Natural killer cell (primary cell): ENCODE results near the gene ZC3HAV1. TPM values are rescaled to one million over a fixed set of nuclear protein-coding genes. Genes with fewer than 3 reads are reported as not detected.

Source experiments
- ATAC-seq, 3 donors: fragments of 150-1000 bp in 2 of 3; fragments of 200-7000 bp in 1 of 3; cut with Tn5 transposase; 1 replicate in 1 of 3; 2 replicates in 2 of 3; pipeline ENCODE4 v1.10.0; 2021; ENCODE audit warnings: mild to moderate bottlenecking in 2 of 3, moderate library complexity in 2 of 3
- DNase-seq, 2 donors: peaks; one replicate each; pipeline versions ENCODE4 v3.0.0 to v3.0.0-alpha.2; 2013 to 2021; ENCODE audit warnings: mixed read lengths in 1 of 2
- H3K27ac ChIP-seq: one replicate; pipeline ENCODE4 v1.5.1; 2013; ENCODE audit warnings: mild to moderate bottlenecking, low read length
- H3K27me3 ChIP-seq: one replicate; pipeline ENCODE4 v1.6.1; 2013; ENCODE audit warnings: low read length; ENCODE audit not compliant: control insufficient read depth, insufficient read depth
- H3K36me3 ChIP-seq: one replicate; pipeline ENCODE4 v1.6.1; 2013; ENCODE audit warnings: low read length; ENCODE audit not compliant: control insufficient read depth, insufficient read depth
- H3K4me1 ChIP-seq: one replicate; pipeline ENCODE4 v1.6.1; 2013; ENCODE audit warnings: low read length; ENCODE audit not compliant: control insufficient read depth, insufficient read depth
- H3K4me3 ChIP-seq: one replicate; pipeline ENCODE4 v1.5.1; 2013; ENCODE audit warnings: low read length
- H3K9me3 ChIP-seq: one replicate; pipeline ENCODE4 v1.6.1; 2013; ENCODE audit warnings: low read length; ENCODE audit not compliant: control insufficient read depth, insufficient read depth
- H3K27ac Mint-ChIP-seq, 2 donors: one replicate each; pipeline ENCODE4 v1.8.0; 2022; ENCODE audit warnings: mild to moderate bottlenecking in 2 of 2, mixed read lengths in 2 of 2, moderate library complexity in 1 of 2
- H3K27me3 Mint-ChIP-seq, 2 donors: one replicate each; pipeline ENCODE4 v1.8.0; 2022; ENCODE audit warnings: low read depth in 2 of 2, mixed read lengths in 2 of 2
- H3K36me3 Mint-ChIP-seq: one replicate; pipeline ENCODE4 v1.8.0; 2022; ENCODE audit warnings: mixed read lengths
- H3K4me1 Mint-ChIP-seq, 2 donors: one replicate each; pipeline ENCODE4 v1.8.0; 2022; ENCODE audit warnings: mixed read lengths in 2 of 2
- H3K4me3 Mint-ChIP-seq: one replicate; pipeline ENCODE4 v1.8.0; 2022; ENCODE audit warnings: mild to moderate bottlenecking, moderate library complexity, mixed read lengths
- H3K9me3 Mint-ChIP-seq, 2 donors: one replicate each; pipeline ENCODE4 v1.8.0; 2022; ENCODE audit warnings: mixed read lengths in 2 of 2
- WGBS: methylation state at CpG from one replicate; pipeline ENCODE4 v1.1.7; 2013; ENCODE audit warnings: missing lambda C conversion rate; ENCODE audit not compliant: insufficient coverage; 5-methylcytosine and 5-hydroxymethylcytosine counted together
- intact Hi-C: fragments of 100-400 bp; cut with micrococcal nuclease; formaldehyde crosslinking; loops from one replicate; pipeline ENCODE4 v1.14.2; 2022
- total RNA-seq, 4 donors: library from RNA; stranded (reverse); fragments of 120-200 nt in 1 of 4; gene quantifications; one replicate each; pipeline versions ENCODE4 v1.2.3 to v1.2.4, GENCODE V29; 2013 to 2022
- TF ChIP-seq, protein P1 (sequence below): fragments of 200-600 bp; IDR thresholded peaks from one replicate; pipeline ENCODE4 v1.8.0; 2022; ENCODE audit warnings: antibody characterized with exemption

Gene ZC3HAV1
- total RNA-seq, 3 donors from 2014 or later (not counting 1 experiment from before 2014, with no cell fraction given), result 129 to 153 (median 137) TPM

DNA sequence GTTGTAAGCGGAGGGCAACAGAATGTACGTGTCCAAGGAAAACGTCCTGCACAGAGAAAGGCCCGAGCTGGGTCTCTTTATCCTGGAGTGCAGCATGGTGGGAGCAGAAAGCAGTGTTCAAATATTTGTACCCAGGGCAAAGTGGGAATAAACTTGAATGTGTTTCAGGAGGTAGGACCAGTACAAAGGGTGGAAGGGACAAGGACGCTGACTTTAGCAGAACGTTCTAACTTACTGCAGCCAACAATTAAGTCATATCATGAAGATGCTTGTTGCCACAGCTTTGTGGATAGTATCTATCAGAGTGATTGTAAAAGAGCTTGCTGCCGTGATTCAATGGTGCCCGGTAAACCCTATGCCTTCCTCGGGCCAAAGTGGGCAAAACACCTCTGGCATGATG lies 43.2 kb downstream of the ZC3HAV1 start:
- intact Hi-C loops, result no loop called here
- no peaks in the 10 kb centered on the region for H3K27me3 ChIP-seq
- no peaks in the 10 kb centered on the region for H3K9me3 Mint-ChIP-seq
- peaks cover 15% of the 10 kb centered on the region for H3K36me3 Mint-ChIP-seq
- peak overlapping the region; percentile 70 to 82 for H3K27ac Mint-ChIP-seq
- H3K4me3 Mint-ChIP-seq, result no peak overlapping the region
- H3K4me1 Mint-ChIP-seq, result peaks cover 40 to 63% of the 10 kb centered on the region in 2 donors
- H3K27ac ChIP-seq, result no peak overlapping the region
- WGBS, result 94% methylated on average over 8 of the region's 9 CpGs
- ATAC-seq, result peak in 1 of 3 donors; percentile 10
- H3K27me3 Mint-ChIP-seq, result no peaks in the 10 kb centered on the region
- TF ChIP-seq, protein P1, sequence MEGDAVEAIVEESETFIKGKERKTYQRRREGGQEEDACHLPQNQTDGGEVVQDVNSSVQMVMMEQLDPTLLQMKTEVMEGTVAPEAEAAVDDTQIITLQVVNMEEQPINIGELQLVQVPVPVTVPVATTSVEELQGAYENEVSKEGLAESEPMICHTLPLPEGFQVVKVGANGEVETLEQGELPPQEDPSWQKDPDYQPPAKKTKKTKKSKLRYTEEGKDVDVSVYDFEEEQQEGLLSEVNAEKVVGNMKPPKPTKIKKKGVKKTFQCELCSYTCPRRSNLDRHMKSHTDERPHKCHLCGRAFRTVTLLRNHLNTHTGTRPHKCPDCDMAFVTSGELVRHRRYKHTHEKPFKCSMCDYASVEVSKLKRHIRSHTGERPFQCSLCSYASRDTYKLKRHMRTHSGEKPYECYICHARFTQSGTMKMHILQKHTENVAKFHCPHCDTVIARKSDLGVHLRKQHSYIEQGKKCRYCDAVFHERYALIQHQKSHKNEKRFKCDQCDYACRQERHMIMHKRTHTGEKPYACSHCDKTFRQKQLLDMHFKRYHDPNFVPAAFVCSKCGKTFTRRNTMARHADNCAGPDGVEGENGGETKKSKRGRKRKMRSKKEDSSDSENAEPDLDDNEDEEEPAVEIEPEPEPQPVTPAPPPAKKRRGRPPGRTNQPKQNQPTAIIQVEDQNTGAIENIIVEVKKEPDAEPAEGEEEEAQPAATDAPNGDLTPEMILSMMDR, result no peak
- DNase-seq, result no peak
- no peaks in the 10 kb centered on the region for H3K9me3 ChIP-seq
- no peak overlapping the region for H3K4me3 ChIP-seq
- H3K36me3 ChIP-seq, result peaks cover 82% of the 10 kb centered on the region
- peaks cover 5% of the 10 kb centered on the region for H3K4me1 ChIP-seq

- Histone ChIP-seq H3K27ac (no peak overlapping the region), H3K4me3 (no peak overlapping the region), H3K9me3 (no peaks in the 10 kb centered on the region), H3K27me3 (no peaks in the 10 kb centered on the region), H3K4me1 (no peaks in the 10 kb centered on the region), H3K36me3 (peaks cover 90% of the 10 kb centered on the region)
- Mint-ChIP-seq H3K4me3 (no peak overlapping the region), H3K27me3 (no peaks in the 10 kb centered on the region), H3K27ac (peak overlapping the region; percentile 70 to 82), H3K9me3 (no peaks in the 10 kb centered on the region), H3K4me1 (peaks cover 47 to 70% of the 10 kb centered on the region in 2 donors), H3K36me3 (peaks cover 25% of the 10 kb centered on the region)
- intact Hi-C loops, result no loop called here
- WGBS, result 90% methylated on average over 11 of the region's 11 CpGs
- no peak for DNase-seq
- TF ChIP-seq, protein P1, result no peak
- ATAC-seq, result no peak
Measured at GRCh38 chr7:139065323-139065722, 44.2 kb downstream of the ZC3HAV1 start.

- Mint-ChIP-seq H3K27me3 (no peaks in the 10 kb centered on the region), H3K4me1 (peaks cover 45 to 50% of the 10 kb centered on the region in 2 donors), H3K4me3 (no peak overlapping the region), H3K27ac (peak overlapping the region; percentile 81 to 82), H3K36me3 (peaks cover 29% of the 10 kb centered on the region), H3K9me3 (no peaks in the 10 kb centered on the region)
- H3K4me3 ChIP-seq, result no peak overlapping the region
- peaks cover 85% of the 10 kb centered on the region for H3K36me3 ChIP-seq
- no peaks in the 10 kb centered on the region for H3K27me3 ChIP-seq
- no peaks in the 10 kb centered on the region for H3K9me3 ChIP-seq
- H3K4me1 ChIP-seq, result no peaks in the 10 kb centered on the region
- TF ChIP-seq, protein P1, result no peak
- WGBS, result 79% methylated on average over 3 of the region's 5 CpGs
- no peak for DNase-seq
- intact Hi-C loops, result no loop called here
- ATAC-seq, result peak in 1 of 3 donors; percentile 23
- no peak overlapping the region for H3K27ac ChIP-seq
Measured at GRCh38 chr7:139061416-139061815, 48.1 kb downstream of the ZC3HAV1 start.

DNA sequence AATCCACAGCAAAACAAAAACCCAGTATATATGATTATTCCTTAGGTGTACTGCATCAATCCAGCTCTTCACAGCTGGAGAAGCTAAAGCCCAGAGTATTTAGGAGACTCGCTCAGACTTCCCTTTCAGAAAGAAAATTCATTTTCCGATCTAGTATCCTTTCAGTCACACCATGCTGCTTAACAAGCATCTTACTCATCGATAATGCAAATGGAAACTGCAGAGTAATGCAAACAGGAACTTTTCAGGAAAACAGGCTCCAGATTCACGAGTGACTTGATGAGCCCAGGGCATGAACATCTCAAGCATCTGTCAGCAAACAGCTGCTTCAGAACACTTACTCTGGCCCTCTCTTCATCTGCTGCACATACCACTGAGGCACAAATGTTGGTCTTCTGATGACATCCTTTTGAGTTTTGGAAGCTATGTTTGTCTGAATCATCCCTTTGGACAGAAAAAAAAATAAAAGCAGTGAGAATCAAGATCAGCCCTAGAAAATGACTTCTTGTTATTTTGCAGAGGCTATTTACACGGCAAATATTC lies 48.8 kb downstream of the ZC3HAV1 start:
- TF ChIP-seq, protein P1, result no peak
- DNase-seq (no peak), ATAC-seq (no peak)
- no peak overlapping the region for H3K4me3 ChIP-seq
- H3K27me3 ChIP-seq, result no peaks in the 10 kb centered on the region
- no peak overlapping the region for H3K27ac ChIP-seq
- H3K36me3 Mint-ChIP-seq, result peaks cover 25% of the 10 kb centered on the region
- H3K9me3 Mint-ChIP-seq, result no peaks in the 10 kb centered on the region
- 91% methylated on average over 5 of the region's 5 CpGs for WGBS
- H3K36me3 ChIP-seq, result peaks cover 84% of the 10 kb centered on the region
- no peaks in the 10 kb centered on the region for H3K9me3 ChIP-seq
- no peaks in the 10 kb centered on the region for H3K27me3 Mint-ChIP-seq
- intact Hi-C loops, result no loop called here
- peak overlapping the region; percentile 81 to 82 for H3K27ac Mint-ChIP-seq
- no peaks in the 10 kb centered on the region for H3K4me1 ChIP-seq
- H3K4me1 Mint-ChIP-seq, result peaks cover 44 to 45% of the 10 kb centered on the region in 2 donors
- H3K4me3 Mint-ChIP-seq, result no peak overlapping the region
